PC-3 (cell line): ENCODE data around the gene TAOK3. TPM values are rescaled to one million over a fixed set of nuclear protein-coding genes. Genes with fewer than 3 reads are reported as not detected.

Experiments used
- ATAC-seq: fragments of 200-7000 bp; cut with Tn5 transposase; 2 replicates; pipeline ENCODE4 v1.9.1; 2020; ENCODE audit warnings: mild to moderate bottlenecking, moderate library complexity
- BruUV-seq: library from RNA; stranded (reverse); fragments of 400-500 nt; replicated peaks from 2 replicates; lab custom pipeline; 2021; lab: Mats Ljungman, UMichigan
- CTCF ChIA-PET: fragments of 300-600 bp; sonication (Branson Sonifier 250); formaldehyde crosslinking; loops from one replicate; lab custom pipeline; 2022; ENCODE audit warnings: antibody characterized with exemption; lab: Charles Lee
- POLR2A ChIA-PET: fragments of 300-600 bp; sonication (Branson Sonifier 250); formaldehyde crosslinking; loops from one replicate; lab custom pipeline; 2022; ENCODE audit warnings: antibody characterized with exemption; ENCODE audit not compliant: unreplicated experiment; lab: Charles Lee
- DNase-seq: peaks from one replicate; pipeline ENCODE4 v3.0.0-alpha.2; 2015
- H2AFZ ChIP-seq: fragments of 300-600 bp; sonication (generic); 2 replicates; pipeline ENCODE4 v1.6.0; 2016; ENCODE audit warnings: antibody characterized with exemption, low read length
- H3F3A ChIP-seq: fragments of 300-600 bp; sonication (generic); one replicate; pipeline ENCODE4 v1.6.0; 2017; ENCODE audit warnings: antibody characterized with exemption, low read length, control low read depth, mild to moderate bottlenecking; ENCODE audit not compliant: unreplicated experiment
- H3K27ac ChIP-seq: fragments of 300-600 bp; sonication (generic); 2 replicates; pipeline ENCODE4 v1.5.1; 2016; ENCODE audit warnings: mild to moderate bottlenecking, low read length
- H3K27me3 ChIP-seq: fragments of 300-600 bp; sonication (generic); 2 replicates; pipeline ENCODE4 v1.6.1; 2016; ENCODE audit warnings: low read length, mixed read lengths
- H3K36me3 ChIP-seq: fragments of 300-600 bp; sonication (generic); 2 replicates; pipeline ENCODE4 v1.6.1; 2016; ENCODE audit warnings: low read depth, mixed run types, low read length, mixed read lengths
- H3K4me1 ChIP-seq: fragments of 300-600 bp; sonication (generic); 2 replicates; pipeline ENCODE4 v1.5.1; 2016; ENCODE audit warnings: low read length; ENCODE audit not compliant: insufficient read depth
- H3K4me2 ChIP-seq: fragments of 300-600 bp; sonication (generic); 2 replicates; pipeline ENCODE4 v1.6.0; 2016; ENCODE audit warnings: low read length
- H3K4me3 ChIP-seq: fragments of 300-600 bp; sonication (generic); 2 replicates; pipeline ENCODE4 v1.5.1; 2016; ENCODE audit warnings: mild to moderate bottlenecking, low read length, mixed read lengths
- H3K79me2 ChIP-seq: fragments of 300-600 bp; sonication (generic); 2 replicates; pipeline ENCODE4 v1.6.1; 2017; ENCODE audit warnings: low read length, mixed read lengths
- H3K9ac ChIP-seq: fragments of 300-600 bp; sonication (generic); 2 replicates; pipeline ENCODE4 v1.6.0; 2016; ENCODE audit warnings: mild to moderate bottlenecking, low read length
- H3K9me2 ChIP-seq: fragments of 300-600 bp; sonication (generic); replicated peaks from 2 replicates; pipeline ENCODE4 v1.6.1; 2016; ENCODE audit warnings: mixed run types, low read length, mixed read lengths
- H3K9me3 ChIP-seq: fragments of 300-600 bp; sonication (generic); 2 replicates; pipeline ENCODE4 v1.6.1; 2016; ENCODE audit warnings: low read length, mixed read lengths
- H4K20me1 ChIP-seq: fragments of 300-600 bp; sonication (generic); 2 replicates; pipeline ENCODE4 v1.6.1; 2016; ENCODE audit warnings: low read length, mixed read lengths
- EZH2 ChIP-seq: fragments of 300-600 bp; sonication (generic); IDR thresholded peaks from one replicate; pipeline ENCODE4 v1.6.1; 2017; ENCODE audit warnings: antibody characterized with exemption, mild to moderate bottlenecking, low read length; ENCODE audit not compliant: unreplicated experiment
- EZH2phosphoT487 ChIP-seq: fragments of 300-600 bp; sonication (generic); IDR thresholded peaks from 2 replicates; pipeline ENCODE4 v1.6.1; 2018; ENCODE audit warnings: mild to moderate bottlenecking, antibody characterized with exemption, low read length, borderline replicate concordance
- intact Hi-C: fragments of 100-400 bp; cut with micrococcal nuclease; formaldehyde crosslinking; loops from 2 replicates; pipeline ENCODE4 v1.9.0; 2023
- total RNA-seq: library from RNA; depleted of rRNA; stranded (reverse); fragments of >200 nt; gene quantifications from 2 replicates; pipeline ENCODE4 v1.2.3, GENCODE V29; 2014
- TF ChIP-seq, protein P1 (sequence below): fragments of 300-600 bp; sonication (generic); conservative IDR thresholded peaks from 2 replicates; pipeline ENCODE4 v1.5.1; 2017; ENCODE audit warnings: antibody characterized with exemption, low read depth, mild to moderate bottlenecking, low read length

Gene TAOK3
- total RNA-seq, 1 experiment from 2014 or later, result 27.9 TPM

GRCh38 chr12:118307069-118307954, 65.4 kb downstream of the TAOK3 start:
- peak overlapping the region; percentile 54 for H2AFZ ChIP-seq
- POLR2A ChIA-PET, result interaction anchor here (0.6 to 0.8 kb wide), 4 partner anchors 34 to 125 kb away, joined by 3 to 8 read pairs (median 4); partner anchors contain the start of gene TAOK3
- H3K79me2 ChIP-seq, result no peaks in the 10 kb centered on the region
- no peaks in the 10 kb centered on the region for H3K27me3 ChIP-seq
- TF ChIP-seq EZH2 (no peak), EZH2phosphoT487 (no peak)
- TF ChIP-seq, protein P1, sequence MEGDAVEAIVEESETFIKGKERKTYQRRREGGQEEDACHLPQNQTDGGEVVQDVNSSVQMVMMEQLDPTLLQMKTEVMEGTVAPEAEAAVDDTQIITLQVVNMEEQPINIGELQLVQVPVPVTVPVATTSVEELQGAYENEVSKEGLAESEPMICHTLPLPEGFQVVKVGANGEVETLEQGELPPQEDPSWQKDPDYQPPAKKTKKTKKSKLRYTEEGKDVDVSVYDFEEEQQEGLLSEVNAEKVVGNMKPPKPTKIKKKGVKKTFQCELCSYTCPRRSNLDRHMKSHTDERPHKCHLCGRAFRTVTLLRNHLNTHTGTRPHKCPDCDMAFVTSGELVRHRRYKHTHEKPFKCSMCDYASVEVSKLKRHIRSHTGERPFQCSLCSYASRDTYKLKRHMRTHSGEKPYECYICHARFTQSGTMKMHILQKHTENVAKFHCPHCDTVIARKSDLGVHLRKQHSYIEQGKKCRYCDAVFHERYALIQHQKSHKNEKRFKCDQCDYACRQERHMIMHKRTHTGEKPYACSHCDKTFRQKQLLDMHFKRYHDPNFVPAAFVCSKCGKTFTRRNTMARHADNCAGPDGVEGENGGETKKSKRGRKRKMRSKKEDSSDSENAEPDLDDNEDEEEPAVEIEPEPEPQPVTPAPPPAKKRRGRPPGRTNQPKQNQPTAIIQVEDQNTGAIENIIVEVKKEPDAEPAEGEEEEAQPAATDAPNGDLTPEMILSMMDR, result no peak
- no peaks in the 10 kb centered on the region for H4K20me1 ChIP-seq
- peak overlapping the region; percentile 46 for H3K4me3 ChIP-seq
- peaks cover 46% of the 10 kb centered on the region for H3K4me1 ChIP-seq
- H3K9ac ChIP-seq, result peak overlapping the region; percentile 19; the same call in 1 of the 2 replicates
- ATAC-seq (peak; percentile 93), DNase-seq (peak; percentile 92)
- peak overlapping the region; percentile 65 for H3K27ac ChIP-seq
- H3K4me2 ChIP-seq, result peak overlapping the region; percentile 80
- H3K9me2 ChIP-seq, result no peaks in the 10 kb centered on the region
- H3K9me3 ChIP-seq, result no peaks in the 10 kb centered on the region
- no TSS peak for BruUV-seq
- intact Hi-C loops, result loop anchor here (1.0 to 2.0 kb wide), 3 partner anchors 29 to 125 kb away; no protein-coding TSS in a partner anchor
- no peaks in the 10 kb centered on the region for H3K36me3 ChIP-seq
- peaks cover 18% of the 10 kb centered on the region for H3F3A ChIP-seq
- CTCF ChIA-PET, result interaction anchor here (0.5 to 0.7 kb wide), 3 partner anchors 65 to 122 kb away, joined by 3 to 8 read pairs (median 5); partner anchors contain the start of gene TAOK3

DNA sequence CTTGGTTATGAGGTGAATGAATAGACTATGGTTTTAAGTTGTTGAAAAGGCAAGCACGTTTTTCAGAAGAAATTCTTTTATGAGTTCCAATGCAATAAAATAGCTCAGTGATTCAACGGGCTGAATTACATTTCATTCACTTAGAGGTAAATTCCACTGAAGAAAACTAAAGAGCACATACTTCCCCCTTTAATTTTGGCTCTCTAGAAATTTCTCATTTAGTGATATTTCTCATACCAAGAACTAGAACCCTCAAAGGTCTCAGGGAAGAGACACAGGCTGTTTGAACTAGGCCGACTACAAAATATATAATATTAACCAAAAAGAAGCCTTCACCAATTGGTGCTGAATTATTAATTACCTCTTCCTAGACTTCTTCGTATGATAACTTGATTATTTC, 68.6 kb downstream of the TAOK3 start:
- peaks cover 19% of the 10 kb centered on the region for H3F3A ChIP-seq
- H3K4me3 ChIP-seq, result no peak overlapping the region
- intact Hi-C loops, result no loop called here
- H3K27ac ChIP-seq, result no peak overlapping the region
- no peaks in the 10 kb centered on the region for H3K9me3 ChIP-seq
- CTCF ChIA-PET, result interaction anchor here (0.9 kb wide), 1 partner anchor 121 kb away, joined by 4 read pairs; no protein-coding TSS in a partner anchor
- no peak overlapping the region for H2AFZ ChIP-seq
- POLR2A ChIA-PET, result interaction anchor here (0.6 kb wide), 1 partner anchor 224 kb away, joined by 4 read pairs; no protein-coding TSS in a partner anchor
- BruUV-seq, result no TSS peak
- no peaks in the 10 kb centered on the region for H3K79me2 ChIP-seq
- DNase-seq (peak; percentile 41), ATAC-seq (no peak)
- H3K36me3 ChIP-seq, result no peaks in the 10 kb centered on the region
- H4K20me1 ChIP-seq, result no peaks in the 10 kb centered on the region
- H3K4me1 ChIP-seq, result peaks cover 56% of the 10 kb centered on the region
- no peaks in the 10 kb centered on the region for H3K9me2 ChIP-seq
- H3K27me3 ChIP-seq, result no peaks in the 10 kb centered on the region
- H3K9ac ChIP-seq, result no peak overlapping the region
- H3K4me2 ChIP-seq, result no peak overlapping the region
- TF ChIP-seq, protein P1, result no peak
- TF ChIP-seq EZH2 (no peak), EZH2phosphoT487 (no peak)
